Measurements from ENCODE around the gene RPS13.
"Not testable (repeated sequence)": the region's sequence is repeated elsewhere in the genome, so short reads cannot be mapped to it uniquely, and the experiment has no call there.

Gene RPS13
- total RNA-seq = 633 to 662 reads per million in 2 donors

- DNase-seq = peak; percentile 86
Observed at GRCh38 chr11:17077520-17078401, at the start of gene RPS13. Gene RPS13 (minus strand): TSS chr11:17077667. CDS start chr11:17077641, 26 bp downstream.

DNA sequence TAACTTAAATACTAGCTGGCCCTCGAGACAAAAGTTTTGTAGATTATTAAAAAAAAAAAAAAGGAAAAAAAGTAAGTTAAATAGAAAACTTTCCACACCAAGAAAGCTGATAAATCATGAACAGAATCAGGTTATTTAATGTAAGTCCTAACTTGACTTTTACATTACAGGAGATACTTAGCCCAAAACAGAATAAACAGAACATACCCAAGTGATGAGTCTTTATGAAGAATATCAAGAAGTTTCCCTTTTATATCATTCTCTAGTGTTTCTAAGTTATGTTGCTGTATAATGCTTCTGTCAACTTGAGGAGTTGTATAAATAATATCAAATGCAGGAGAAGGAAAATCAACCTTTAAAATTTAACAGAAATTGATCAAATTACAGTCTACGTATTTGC lies 44.5 kb upstream of the RPS13 start:
- no peak for DNase-seq

DNA sequence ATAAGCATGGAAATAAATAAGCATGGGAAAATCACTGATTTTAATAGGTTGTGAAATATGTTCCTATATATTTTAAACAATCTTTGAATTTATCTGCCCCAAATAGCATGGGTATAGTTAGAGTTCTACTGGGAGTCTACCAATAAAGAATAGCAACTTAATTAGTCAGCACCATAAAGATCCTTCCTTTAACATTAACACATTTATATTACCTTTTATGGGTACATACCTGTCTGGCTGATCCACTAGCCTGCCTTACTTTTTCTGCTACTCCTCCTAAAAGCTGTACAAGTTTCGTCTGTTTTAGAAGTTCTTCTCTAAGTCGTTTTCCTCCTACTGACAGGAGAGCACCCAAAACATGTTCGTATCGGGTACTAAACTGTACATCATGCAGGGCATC lies 39.8 kb upstream of the RPS13 start:
- DNase-seq = no peak

DNA sequence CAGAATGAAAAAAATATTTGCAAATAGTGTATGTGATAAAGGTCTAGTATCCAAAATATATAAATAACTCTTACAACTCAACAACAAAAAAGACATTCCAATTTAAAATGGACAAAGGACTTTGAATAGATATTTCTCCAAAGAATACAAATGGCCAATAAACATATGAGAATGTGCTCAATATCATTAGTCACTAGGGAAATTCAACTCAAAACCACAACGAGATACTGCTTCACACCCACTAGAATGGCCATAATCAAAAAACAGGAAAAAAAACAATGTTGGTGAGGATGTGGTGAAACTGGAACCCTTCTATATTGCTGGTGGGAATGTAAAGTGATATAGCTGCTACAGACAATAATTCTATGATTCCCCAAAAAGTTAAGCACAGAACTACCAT lies 38.6 kb upstream of the RPS13 start:
- DNase-seq = no peak

GRCh38 chr11:17107745-17108144 lies 30.3 kb upstream of the RPS13 start:
- DNase-seq = not testable (repeated sequence)

GRCh38 chr11:17105404-17106040 lies 28.1 kb upstream of the RPS13 start:
- not testable (repeated sequence) for DNase-seq

DNA sequence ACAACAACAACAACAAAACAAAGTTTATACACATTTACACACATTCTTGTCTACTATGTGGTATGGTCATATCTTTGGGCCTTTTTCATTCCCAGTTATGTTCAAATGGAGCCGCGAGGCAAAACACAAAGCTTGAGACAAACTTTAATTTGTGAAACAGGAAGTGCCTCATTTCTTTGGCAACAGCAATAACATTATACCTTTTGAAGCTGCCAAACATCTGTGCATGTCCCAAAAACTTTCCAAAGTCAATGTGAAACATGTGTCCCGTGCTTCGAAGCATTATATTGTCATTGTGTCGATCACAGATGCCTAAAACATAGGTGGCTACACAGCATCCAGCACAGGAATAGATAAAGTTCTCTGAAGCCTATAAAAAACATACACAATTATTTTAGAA lies 25.0 kb upstream of the RPS13 start:
- no peak for DNase-seq

DNA sequence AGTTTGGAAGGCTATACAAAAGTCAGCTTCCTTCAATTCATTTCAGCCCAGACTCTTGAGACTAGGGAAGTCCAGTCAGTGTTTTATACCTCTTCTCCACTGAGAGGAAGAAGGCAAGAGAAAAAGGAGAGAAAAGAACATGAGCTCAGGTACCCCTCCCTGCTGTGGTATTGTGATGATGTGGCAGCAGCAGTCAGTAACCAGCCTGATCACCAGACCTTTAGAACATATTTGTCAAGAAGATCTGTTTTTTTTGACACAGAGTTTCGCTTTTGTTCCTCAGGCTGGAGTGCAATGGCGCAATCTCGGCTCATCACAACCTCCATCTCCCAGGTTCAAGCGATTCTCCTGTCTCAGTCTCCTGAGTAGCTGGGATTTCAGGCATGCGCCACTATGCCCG lies 21.2 kb upstream of the RPS13 start:
- no peak for DNase-seq

DNA sequence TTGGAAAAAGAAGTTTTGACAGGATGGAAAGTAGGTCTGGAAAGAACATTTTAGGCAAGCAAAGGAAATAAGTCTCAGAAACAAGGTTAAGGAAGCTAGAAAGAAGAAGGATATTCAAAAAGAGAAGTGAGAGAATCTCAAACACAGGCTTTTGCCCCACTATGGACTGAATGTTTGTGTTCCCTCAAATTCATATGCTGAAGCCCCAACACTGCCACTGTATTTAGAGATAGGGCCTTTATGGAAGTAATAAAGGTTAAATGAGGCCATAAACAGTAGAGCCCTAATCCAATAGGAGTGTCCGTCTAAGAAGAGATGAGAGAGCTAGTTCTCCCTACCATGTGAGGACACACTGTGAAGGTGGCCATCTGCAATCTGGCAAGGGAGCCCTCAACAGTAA lies 20.6 kb upstream of the RPS13 start:
- no peak for DNase-seq

DNA sequence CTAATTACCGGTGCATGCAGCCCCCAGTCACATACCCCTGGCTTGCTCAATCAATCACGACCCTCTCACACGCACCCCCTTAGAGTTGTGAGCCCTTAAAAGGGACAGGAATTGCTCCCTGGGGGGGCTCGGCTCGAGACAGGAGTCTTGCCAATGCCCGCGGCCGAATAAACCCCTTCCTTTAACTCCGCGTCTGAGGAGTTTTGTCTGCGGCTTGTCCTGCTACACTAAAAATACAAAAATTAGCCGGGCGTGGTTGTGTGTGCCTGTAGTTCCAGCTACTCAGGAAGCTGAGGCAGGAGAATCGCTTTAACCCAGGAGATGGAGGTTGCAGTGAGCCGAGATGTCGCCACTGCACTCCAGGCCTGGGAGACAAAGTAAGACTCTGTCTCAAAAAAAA lies 8.5 kb upstream of the RPS13 start:
- DNase-seq = not testable (repeated sequence)

- DNase-seq = no peak
Observed at GRCh38 chr11:17077240-17077519, 287 bp downstream of the RPS13 start.

DNA sequence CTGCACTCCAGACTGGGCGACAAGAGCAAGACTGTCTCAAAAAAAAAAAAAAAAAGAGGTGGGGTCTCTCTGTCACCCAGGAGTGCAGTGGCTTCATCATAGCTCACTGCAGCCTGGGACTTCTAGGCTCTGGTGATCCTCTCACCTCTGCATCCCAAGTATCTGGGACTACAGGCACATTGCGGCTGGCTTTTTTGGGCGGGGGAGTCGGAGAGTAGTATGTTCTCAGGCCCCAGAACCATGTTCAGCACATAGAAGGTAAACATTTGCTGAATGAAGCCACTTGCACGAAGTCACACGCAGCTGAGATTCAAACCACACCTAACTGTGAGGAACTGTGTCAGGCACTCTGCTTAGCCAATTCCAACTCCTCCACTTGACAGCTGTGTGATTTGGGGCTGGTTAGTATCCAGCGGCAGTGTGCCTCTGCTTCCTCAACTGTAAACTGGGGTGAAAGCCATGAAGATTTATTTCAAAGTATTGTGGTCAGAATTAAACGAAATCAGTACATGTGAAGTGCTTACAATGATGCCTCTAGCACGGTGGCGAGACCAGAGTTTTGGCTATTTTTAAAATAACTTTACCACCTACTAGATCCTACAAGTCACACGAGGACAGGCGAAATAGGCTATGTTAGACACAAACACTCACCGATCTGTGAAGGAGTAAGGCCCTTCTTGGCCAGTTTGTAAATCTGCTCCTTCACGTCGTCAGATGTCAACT lies 789 bp downstream of the RPS13 start:
- no peak for DNase-seq

DNA sequence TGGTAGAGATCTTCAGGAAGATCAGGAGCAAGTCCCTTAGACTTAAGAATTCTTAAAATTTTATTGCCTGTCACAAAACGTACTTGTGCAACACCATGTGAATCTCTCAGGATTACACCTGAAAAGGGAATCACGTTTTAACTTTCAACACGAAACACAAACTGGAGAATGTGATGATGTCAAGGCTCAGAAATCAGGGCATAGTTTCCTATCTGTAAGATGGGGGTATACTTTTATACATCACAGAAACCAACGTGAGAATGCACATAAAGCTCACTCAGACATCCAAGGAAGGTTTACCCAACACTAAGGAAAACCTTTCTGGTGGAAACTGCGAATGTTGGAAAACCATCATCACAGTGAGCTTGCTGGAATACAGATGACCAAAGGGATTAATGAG lies 2.0 kb downstream of the RPS13 start:
- DNase-seq = no peak

GRCh38 chr11:17073370-17074027 lies 4.0 kb downstream of the RPS13 start:
- DNase-seq = no peak

DNA sequence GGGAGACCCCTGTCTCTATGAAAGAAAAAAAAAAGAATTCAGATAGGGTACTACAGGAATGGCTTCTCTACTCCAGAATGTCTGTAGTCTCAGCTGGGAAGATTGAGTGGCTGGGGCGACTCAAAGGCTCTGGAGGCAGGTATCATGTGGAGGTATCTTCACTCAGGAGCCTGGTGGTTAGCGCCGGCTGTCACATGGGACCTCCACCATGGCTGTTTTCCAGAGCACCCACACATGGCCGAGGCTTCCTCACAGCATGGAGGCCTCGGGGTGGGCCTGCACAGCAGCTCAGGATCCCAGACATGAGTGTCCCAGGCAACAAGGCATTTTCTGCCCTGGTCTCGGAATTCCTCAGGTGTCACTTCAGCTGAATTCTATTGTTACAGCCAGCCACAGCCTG lies 10.1 kb downstream of the RPS13 start:
- no peak for DNase-seq

- no peak for DNase-seq
Observed at GRCh38 chr11:17066691-17067090, 10.8 kb downstream of the RPS13 start.

DNA sequence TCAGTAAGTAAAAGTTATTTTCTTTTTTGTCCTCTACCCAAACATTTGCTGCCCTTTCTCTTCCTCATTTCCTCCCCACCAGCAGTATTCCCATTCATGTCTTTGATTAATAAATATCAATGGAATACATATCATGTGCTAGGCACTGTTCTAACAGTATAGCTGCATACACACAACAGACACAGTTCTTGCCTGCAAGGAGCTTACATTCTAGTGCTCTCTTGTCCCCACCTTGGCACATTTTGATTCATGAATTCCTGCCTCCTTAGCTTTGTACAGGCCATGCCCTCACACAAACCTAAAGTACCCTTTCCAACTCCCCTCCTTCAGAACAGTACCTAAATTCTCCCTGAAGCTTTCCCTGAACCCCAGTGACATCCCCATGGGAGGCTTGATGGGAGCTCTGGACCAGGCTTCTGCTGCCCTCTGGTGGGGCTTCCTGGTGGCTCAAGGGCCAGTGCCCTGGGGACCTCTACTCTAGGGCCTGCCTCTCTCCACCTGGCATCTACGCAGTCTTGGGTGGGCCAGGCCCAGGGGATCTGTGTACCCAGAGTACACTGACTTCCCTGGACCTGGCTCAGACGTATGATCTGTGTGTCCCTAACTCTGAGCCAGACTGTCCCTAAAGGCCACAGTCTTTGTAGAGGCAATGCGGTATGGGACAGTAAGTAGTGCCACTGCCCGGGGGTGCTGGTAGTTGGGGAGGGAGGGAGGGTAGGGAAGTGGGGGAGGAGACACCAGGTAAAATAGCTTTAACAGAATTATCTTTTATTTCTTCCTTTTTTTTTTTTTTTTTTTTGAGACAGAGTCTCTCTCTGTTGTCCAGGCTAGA lies 14.1 kb downstream of the RPS13 start:
- peak; percentile 24 for DNase-seq

DNA sequence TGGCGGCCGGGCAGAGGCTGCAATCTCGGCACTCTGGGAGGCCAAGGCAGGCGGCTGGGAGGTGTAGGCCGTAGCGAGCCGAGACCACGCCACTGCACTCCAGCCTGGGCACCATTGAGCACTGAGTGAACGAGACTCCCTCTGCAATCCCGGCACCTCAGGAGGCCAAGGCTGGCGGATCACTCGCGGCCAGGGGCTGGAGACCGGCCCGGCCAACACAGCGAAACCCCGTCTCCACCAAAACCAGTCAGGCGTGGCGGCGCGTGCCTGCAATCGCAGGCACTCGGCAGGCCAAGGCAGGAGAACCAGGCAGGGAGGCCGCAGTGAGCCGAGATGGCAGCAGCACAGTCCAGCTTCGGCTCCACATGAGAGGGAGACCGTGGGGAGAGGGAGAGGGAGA lies 26.3 kb downstream of the RPS13 start:
- not testable (repeated sequence) for DNase-seq

DNA sequence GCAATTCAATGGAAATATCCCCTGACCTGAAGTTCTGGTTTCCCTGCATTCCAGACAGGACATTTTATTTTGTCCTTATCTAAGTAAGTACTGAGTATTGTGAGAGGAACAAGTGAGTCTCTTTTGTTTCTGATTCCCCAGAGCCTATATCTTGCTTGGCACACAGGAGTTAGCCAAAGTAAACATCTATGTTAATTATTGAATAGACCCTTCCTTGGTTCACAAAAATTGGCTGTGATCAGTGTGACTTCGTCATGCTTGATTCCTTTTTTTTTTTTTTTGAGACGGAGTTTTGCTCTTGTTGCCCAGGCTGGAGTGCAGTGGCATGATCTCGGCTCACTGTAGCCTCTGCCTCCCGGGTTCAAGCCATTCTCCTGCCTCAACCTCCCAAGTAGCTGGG lies 29.0 kb downstream of the RPS13 start:
- not testable (repeated sequence) for DNase-seq

DNA sequence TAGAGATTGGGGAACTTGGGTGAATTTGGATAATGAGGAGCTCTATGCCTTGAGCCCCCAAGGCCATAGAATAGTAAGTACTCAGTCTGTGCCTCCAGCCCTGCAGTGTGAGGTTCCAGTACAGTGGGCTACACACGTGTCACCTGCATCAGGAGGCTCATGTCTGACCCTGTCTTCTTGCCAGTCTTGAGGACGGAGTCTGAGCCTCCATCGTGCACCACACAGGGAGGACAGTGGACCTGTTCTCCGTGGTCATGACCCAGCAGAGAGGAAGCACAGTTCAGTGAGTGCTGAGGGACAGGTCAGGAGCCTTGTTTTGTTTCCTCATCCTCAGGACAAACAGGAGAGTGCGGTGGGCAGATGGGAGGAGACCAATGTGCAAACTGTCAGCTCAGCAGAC lies 30.8 kb downstream of the RPS13 start:
- DNase-seq = no peak

DNA sequence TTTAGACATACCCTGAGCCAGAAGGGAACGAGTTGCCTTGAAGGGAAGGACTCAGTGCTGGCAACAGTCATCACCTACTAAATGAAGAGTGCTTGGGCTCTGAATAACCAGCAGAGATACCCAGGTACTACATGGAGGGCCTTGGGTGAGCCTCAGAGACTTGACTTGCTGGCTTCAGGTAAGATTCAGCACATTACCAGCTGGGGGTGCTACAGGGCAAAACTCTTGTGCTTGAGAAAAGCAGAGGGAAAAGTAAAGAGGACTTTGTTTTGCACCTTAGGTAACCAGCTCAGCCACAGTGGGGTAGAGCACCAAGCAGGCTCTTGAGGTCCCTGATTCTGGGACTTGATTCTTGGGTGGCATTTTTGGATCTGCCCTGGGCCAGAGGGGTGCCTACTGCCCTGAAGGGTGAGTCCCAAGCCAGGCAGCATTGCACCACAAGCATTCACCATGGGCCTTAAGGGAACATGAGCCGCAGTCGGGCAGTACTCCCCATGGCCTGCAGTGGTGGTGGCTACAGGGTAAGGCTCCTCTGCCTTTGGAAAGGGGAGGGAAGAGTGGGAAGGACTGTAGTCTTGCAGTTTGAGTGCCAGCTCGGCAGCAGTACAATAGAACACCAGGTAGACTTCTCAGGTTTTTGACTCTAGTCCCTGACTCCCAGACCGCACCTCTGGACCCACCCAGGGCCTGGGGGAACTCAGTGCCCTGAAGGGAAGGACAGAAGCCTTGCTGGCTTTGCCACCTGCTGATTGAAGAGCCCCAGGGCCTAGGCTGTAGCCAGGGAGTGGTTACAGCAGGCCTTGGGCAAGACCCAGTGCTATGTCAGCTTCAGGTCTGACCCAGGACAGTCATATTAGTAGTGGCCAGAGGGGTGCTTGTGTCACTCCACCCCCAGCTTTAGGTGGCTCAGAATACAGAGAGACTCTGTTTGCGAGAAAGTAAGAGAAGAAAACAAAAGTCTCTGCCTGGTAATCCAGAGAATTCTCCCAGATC lies 40.5 kb downstream of the RPS13 start:
- DNase-seq = no peak
